HG03060 (cell line): ENCODE results near the gene FAM222A.

ENCODE experiments used
- ATAC-seq: cut with Tn5 transposase; IDR thresholded peaks from one replicate; pipeline ENCODE4 v1.9.1; 2021; ENCODE audit warnings: low read depth, moderate number of reproducible peaks; ENCODE audit not compliant: unreplicated experiment

FAM222A gene

DNA sequence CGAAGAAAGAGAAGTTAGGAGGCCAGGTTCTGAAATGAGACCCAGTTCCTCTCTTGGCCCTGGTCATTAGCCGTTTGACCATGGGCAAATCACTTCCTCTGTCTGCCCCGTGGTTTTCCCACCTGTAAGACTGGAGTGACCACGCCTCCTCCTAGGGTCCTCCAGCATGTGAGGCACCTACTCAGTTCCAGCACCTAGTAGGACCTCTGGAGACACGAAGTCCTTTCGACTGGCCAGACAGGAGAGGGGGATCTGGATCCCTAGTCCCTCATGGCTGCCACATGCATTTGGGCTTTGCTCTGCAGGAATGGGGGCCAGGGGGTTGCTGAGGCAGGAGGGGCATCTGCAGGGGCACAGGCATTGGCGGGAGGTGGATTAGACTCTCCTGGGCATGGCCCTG is 103.2 kb downstream of the FAM222A start:
- ATAC-seq, result no peak

DNA sequence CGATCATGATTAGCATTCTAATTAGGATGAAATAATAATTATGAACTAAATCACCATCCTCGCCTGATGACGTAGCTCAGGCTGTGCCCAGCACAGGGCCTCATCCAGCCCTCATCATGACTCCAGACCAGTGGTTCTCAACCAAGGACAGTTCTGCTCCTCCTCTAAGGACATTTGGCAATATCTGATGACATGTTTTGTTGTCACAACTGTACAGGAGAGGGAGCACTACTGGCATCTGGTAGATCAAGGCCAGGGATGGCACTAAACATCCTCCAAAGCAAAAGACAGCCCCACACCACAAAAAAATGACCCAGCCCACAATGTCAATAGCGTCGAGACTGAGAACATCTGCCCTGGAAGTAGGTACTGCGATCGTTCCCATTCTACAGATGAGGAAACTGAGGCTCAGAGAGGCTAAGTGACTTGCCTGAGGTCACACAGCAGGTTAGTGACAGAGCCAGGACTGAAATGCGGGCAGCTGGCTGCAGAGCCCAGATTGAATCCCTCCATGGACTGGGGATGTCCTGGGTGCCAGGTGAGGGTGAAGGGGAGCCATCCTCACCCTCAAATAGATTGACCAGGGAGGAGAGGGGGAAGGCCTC is 104.1 kb downstream of the FAM222A start:
- ATAC-seq, result no peak

DNA sequence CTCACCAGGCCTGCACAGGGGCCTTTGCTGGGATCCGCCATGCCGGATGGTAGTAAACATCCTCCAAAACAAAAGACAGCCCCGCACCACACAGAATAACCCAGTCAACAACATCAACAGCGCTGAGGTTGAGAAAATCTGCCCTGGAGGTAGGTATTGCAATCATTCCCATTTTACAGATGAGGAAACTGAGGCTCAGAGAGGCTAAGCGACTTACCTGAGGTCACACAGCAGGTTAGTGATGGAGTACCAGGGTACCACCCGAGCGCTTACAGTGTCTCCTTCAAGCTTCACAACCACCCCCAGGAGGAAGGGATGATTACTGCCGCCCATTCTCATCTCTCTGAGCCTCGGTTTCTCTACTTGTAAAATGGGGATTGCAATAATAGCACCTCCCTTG is 104.6 kb downstream of the FAM222A start:
- no peak for ATAC-seq

DNA sequence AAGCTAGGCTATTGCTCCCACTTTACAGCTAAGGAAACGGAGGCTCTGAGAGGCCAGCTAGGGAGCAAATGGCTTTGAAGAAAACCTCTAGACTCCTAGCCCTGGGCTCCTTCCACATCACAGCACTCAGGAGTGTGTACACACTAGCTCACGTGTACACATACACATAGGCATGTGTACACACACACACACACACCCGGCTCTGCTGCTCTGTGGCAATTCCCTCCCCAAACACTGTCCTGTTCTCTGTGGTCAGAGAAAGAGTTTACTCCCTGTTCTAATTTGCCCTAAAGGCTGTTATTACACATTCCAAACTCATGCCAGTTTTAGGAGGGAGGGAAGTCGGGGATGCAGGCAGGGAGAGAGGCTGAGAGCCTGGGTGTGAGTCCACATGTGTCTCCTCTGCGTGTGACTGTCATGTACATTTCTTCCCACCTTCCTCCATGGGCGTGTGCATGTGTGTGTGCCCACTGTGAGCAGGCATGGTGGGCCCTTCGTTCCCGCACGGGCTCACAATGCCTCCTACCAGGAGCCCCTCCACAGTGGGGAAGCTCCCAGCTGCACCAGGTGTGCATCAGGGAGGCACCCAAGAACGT is 105.4 kb downstream of the FAM222A start:
- no peak for ATAC-seq
